ENCODE measurements around the gene VMO1.
A peak's percentile ranks its signal among the peaks of the same experiment; 100 is the strongest.

Gene VMO1

GRCh38 chr17:4766201-4766600, 20.0 kb downstream of the VMO1 start:
- H3K27ac ChIP-seq (ENCODE audit: insufficient read depth in 1 of 2, low read depth in 1 of 2, low read length in 2 of 2, poor library complexity in 1 of 2, severe bottlenecking in 2 of 2), result no peak overlapping the region
- CTCF ChIA-PET, result no interaction called here
- POLR2A ChIA-PET, result no interaction called here

GRCh38 chr17:4764595-4764994, 21.6 kb downstream of the VMO1 start:
- ChIA-PET POLR2A (no interaction called here), CTCF (interaction anchor here (0.6 to 1.5 kb wide), 5 partner anchors 8 to 168 kb away, joined by 3 to 4 read pairs (median 3); no protein-coding TSS in a partner anchor)

More at GRCh38 chr17:4766201-4766600, 20.0 kb downstream of the VMO1 start:
- no peaks in the 10 kb centered on the region for H3K9me3 ChIP-seq (ENCODE audit: control extremely low read depth in 1 of 5, control insufficient read depth in 4 of 5, insufficient read depth in 2 of 5, low read depth in 1 of 5, low read length in 4 of 5)
- H3K27me3 ChIP-seq (replicated peaks in 2 of 5; ENCODE audit: control insufficient read depth in 4 of 5, insufficient read depth in 5 of 5, low read length in 4 of 5), result peaks cover 0 to 2% (median 0%) of the 10 kb centered on the region in 5 experiments
- DNase-seq, result peak; percentile 35 to 78 (median 78)
- peaks cover 0 to 12% (median 8%) of the 10 kb centered on the region in 4 experiments for H3K4me1 ChIP-seq (ENCODE audit: control extremely low read depth in 1 of 4, control insufficient read depth in 4 of 4, insufficient read depth in 4 of 4, low read length in 3 of 4)
- H3K4me3 ChIP-seq (ENCODE audit: control insufficient read depth in 1 of 7, extremely low read depth in 1 of 7, insufficient read depth in 4 of 7, low read depth in 2 of 7, low read length in 6 of 7), result no peak overlapping the region
- WGBS (ENCODE audit: insufficient coverage), result 77% methylated on average over 2 of the region's 3 CpGs
- no peaks in the 10 kb centered on the region for H3K36me3 ChIP-seq (ENCODE audit: control insufficient read depth in 4 of 4, insufficient read depth in 4 of 4, low read length in 3 of 4)

GRCh38 chr17:4759776-4760236, 26.4 kb downstream of the VMO1 start:
- 92% methylated on average over 5 of the region's 10 CpGs for WGBS (ENCODE audit: insufficient coverage)
- ChIA-PET POLR2A (no interaction called here), CTCF (no interaction called here)
- Histone ChIP-seq H3K27me3 (replicated peaks in 2 of 5; ENCODE audit: control insufficient read depth in 4 of 5, insufficient read depth in 5 of 5, low read length in 4 of 5) (peaks cover 0 to 9% (median 0%) of the 10 kb centered on the region in 5 experiments), H3K4me1 (ENCODE audit: control extremely low read depth in 1 of 4, control insufficient read depth in 4 of 4, insufficient read depth in 4 of 4, low read length in 3 of 4) (peaks cover 0 to 7% (median 4%) of the 10 kb centered on the region in 4 experiments), H3K36me3 (ENCODE audit: control insufficient read depth in 4 of 4, insufficient read depth in 4 of 4, low read length in 3 of 4) (no peaks in the 10 kb centered on the region), H3K9me3 (ENCODE audit: control extremely low read depth in 1 of 5, control insufficient read depth in 4 of 5, insufficient read depth in 2 of 5, low read depth in 1 of 5, low read length in 4 of 5) (no peaks in the 10 kb centered on the region), H3K4me3 (ENCODE audit: control insufficient read depth in 1 of 7, extremely low read depth in 1 of 7, insufficient read depth in 4 of 7, low read depth in 2 of 7, low read length in 6 of 7) (no peak overlapping the region), H3K27ac (ENCODE audit: insufficient read depth in 1 of 2, low read depth in 1 of 2, low read length in 2 of 2, poor library complexity in 1 of 2, severe bottlenecking in 2 of 2) (no peak overlapping the region)
- no peak for DNase-seq

More at GRCh38 chr17:4764595-4764994, 21.6 kb downstream of the VMO1 start:
- Histone ChIP-seq H3K9me3 (ENCODE audit: control extremely low read depth in 1 of 5, control insufficient read depth in 4 of 5, insufficient read depth in 2 of 5, low read depth in 1 of 5, low read length in 4 of 5) (no peaks in the 10 kb centered on the region), H3K27me3 (replicated peaks in 2 of 5; ENCODE audit: control insufficient read depth in 4 of 5, insufficient read depth in 5 of 5, low read length in 4 of 5) (peaks cover 0 to 2% (median 0%) of the 10 kb centered on the region in 5 experiments), H3K4me3 (ENCODE audit: control insufficient read depth in 1 of 7, extremely low read depth in 1 of 7, insufficient read depth in 4 of 7, low read depth in 2 of 7, low read length in 6 of 7) (no peak overlapping the region), H3K36me3 (ENCODE audit: control insufficient read depth in 4 of 4, insufficient read depth in 4 of 4, low read length in 3 of 4) (no peaks in the 10 kb centered on the region), H3K4me1 (ENCODE audit: control extremely low read depth in 1 of 4, control insufficient read depth in 4 of 4, insufficient read depth in 4 of 4, low read length in 3 of 4) (peaks cover 0 to 12% (median 8%) of the 10 kb centered on the region in 4 experiments), H3K27ac (ENCODE audit: insufficient read depth in 1 of 2, low read depth in 1 of 2, low read length in 2 of 2, poor library complexity in 1 of 2, severe bottlenecking in 2 of 2) (no peak overlapping the region)
- WGBS (ENCODE audit: insufficient coverage), result no CpG with 5 or more reads among the region's 3 CpGs
- DNase-seq, result peak in 2 of 3 donors; percentile 40 to 44

- Histone ChIP-seq H3K27ac (ENCODE audit: insufficient read depth in 1 of 2, low read depth in 1 of 2, low read length in 2 of 2, poor library complexity in 1 of 2, severe bottlenecking in 2 of 2) (no peak overlapping the region), H3K4me3 (ENCODE audit: control insufficient read depth in 1 of 7, extremely low read depth in 1 of 7, insufficient read depth in 4 of 7, low read depth in 2 of 7, low read length in 6 of 7) (no peak overlapping the region), H3K36me3 (ENCODE audit: control insufficient read depth in 4 of 4, insufficient read depth in 4 of 4, low read length in 3 of 4) (no peaks in the 10 kb centered on the region), H3K27me3 (replicated peaks in 2 of 5; ENCODE audit: control insufficient read depth in 4 of 5, insufficient read depth in 5 of 5, low read length in 4 of 5) (peaks cover 0 to 12% (median 6%) of the 10 kb centered on the region in 5 experiments), H3K9me3 (ENCODE audit: control extremely low read depth in 1 of 5, control insufficient read depth in 4 of 5, insufficient read depth in 2 of 5, low read depth in 1 of 5, low read length in 4 of 5) (no peaks in the 10 kb centered on the region), H3K4me1 (ENCODE audit: control extremely low read depth in 1 of 4, control insufficient read depth in 4 of 4, insufficient read depth in 4 of 4, low read length in 3 of 4) (peaks cover 4 to 7% (median 5%) of the 10 kb centered on the region in 4 experiments)
- no peak for DNase-seq
- POLR2A ChIA-PET, result no interaction called here
- CTCF ChIA-PET, result no interaction called here
- no CpG with 5 or more reads among the region's 1 CpG for WGBS (ENCODE audit: insufficient coverage)
These were observed 32.8 kb downstream of the VMO1 start for GRCh38 chr17:4753392-4753791.

- POLR2A ChIA-PET, result no interaction called here
- WGBS (ENCODE audit: insufficient coverage), result 94% methylated on average over 3 of the region's 5 CpGs
- DNase-seq, result no peak
- Histone ChIP-seq H3K27me3 (replicated peaks in 2 of 5; ENCODE audit: control insufficient read depth in 4 of 5, insufficient read depth in 5 of 5, low read length in 4 of 5) (peaks cover 0 to 10% (median 6%) of the 10 kb centered on the region in 5 experiments), H3K4me3 (ENCODE audit: control insufficient read depth in 1 of 7, extremely low read depth in 1 of 7, insufficient read depth in 4 of 7, low read depth in 2 of 7, low read length in 6 of 7) (no peak overlapping the region), H3K36me3 (ENCODE audit: control insufficient read depth in 4 of 4, insufficient read depth in 4 of 4, low read length in 3 of 4) (no peaks in the 10 kb centered on the region), H3K9me3 (ENCODE audit: control extremely low read depth in 1 of 5, control insufficient read depth in 4 of 5, insufficient read depth in 2 of 5, low read depth in 1 of 5, low read length in 4 of 5) (no peaks in the 10 kb centered on the region), H3K4me1 (ENCODE audit: control extremely low read depth in 1 of 4, control insufficient read depth in 4 of 4, insufficient read depth in 4 of 4, low read length in 3 of 4) (peaks cover 5 to 18% (median 13%) of the 10 kb centered on the region in 4 experiments), H3K27ac (ENCODE audit: insufficient read depth in 1 of 2, low read depth in 1 of 2, low read length in 2 of 2, poor library complexity in 1 of 2, severe bottlenecking in 2 of 2) (no peak overlapping the region)
- CTCF ChIA-PET, result interaction anchor here (1.5 kb wide), 1 partner anchor 37 kb away, joined by 3 read pairs; the partner anchor contains the start of gene GLTPD2
These were observed 34.2 kb downstream of the VMO1 start for GRCh38 chr17:4751932-4752331.

GRCh38 chr17:4750606-4751005, 35.6 kb downstream of the VMO1 start:
- 75% methylated on average over 2 of the region's 3 CpGs for WGBS (ENCODE audit: insufficient coverage)
- H3K9me3 ChIP-seq (ENCODE audit: control extremely low read depth in 1 of 5, control insufficient read depth in 4 of 5, insufficient read depth in 2 of 5, low read depth in 1 of 5, low read length in 4 of 5), result no peaks in the 10 kb centered on the region
- CTCF ChIA-PET, result no interaction called here
- POLR2A ChIA-PET, result no interaction called here
- H3K27ac ChIP-seq (ENCODE audit: insufficient read depth in 1 of 2, low read depth in 1 of 2, low read length in 2 of 2, poor library complexity in 1 of 2, severe bottlenecking in 2 of 2), result no peak overlapping the region
- peaks cover 0 to 11% (median 6%) of the 10 kb centered on the region in 5 experiments for H3K27me3 ChIP-seq (replicated peaks in 2 of 5; ENCODE audit: control insufficient read depth in 4 of 5, insufficient read depth in 5 of 5, low read length in 4 of 5)
- peaks cover 5 to 18% (median 13%) of the 10 kb centered on the region in 4 experiments for H3K4me1 ChIP-seq (ENCODE audit: control extremely low read depth in 1 of 4, control insufficient read depth in 4 of 4, insufficient read depth in 4 of 4, low read length in 3 of 4)
- H3K36me3 ChIP-seq (ENCODE audit: control insufficient read depth in 4 of 4, insufficient read depth in 4 of 4, low read length in 3 of 4), result no peaks in the 10 kb centered on the region
- no peak overlapping the region for H3K4me3 ChIP-seq (ENCODE audit: control insufficient read depth in 1 of 7, extremely low read depth in 1 of 7, insufficient read depth in 4 of 7, low read depth in 2 of 7, low read length in 6 of 7)
- no peak for DNase-seq

GRCh38 chr17:4748686-4749085, 37.5 kb downstream of the VMO1 start:
- Histone ChIP-seq H3K27me3 (replicated peaks in 2 of 5; ENCODE audit: control insufficient read depth in 4 of 5, insufficient read depth in 5 of 5, low read length in 4 of 5) (peaks cover 0 to 20% (median 16%) of the 10 kb centered on the region in 5 experiments), H3K36me3 (ENCODE audit: control insufficient read depth in 4 of 4, insufficient read depth in 4 of 4, low read length in 3 of 4) (no peaks in the 10 kb centered on the region), H3K9me3 (ENCODE audit: control extremely low read depth in 1 of 5, control insufficient read depth in 4 of 5, insufficient read depth in 2 of 5, low read depth in 1 of 5, low read length in 4 of 5) (no peaks in the 10 kb centered on the region), H3K4me3 (ENCODE audit: control insufficient read depth in 1 of 7, extremely low read depth in 1 of 7, insufficient read depth in 4 of 7, low read depth in 2 of 7, low read length in 6 of 7) (peak overlapping the region in 1 of 7 experiments; percentile 30), H3K27ac (ENCODE audit: insufficient read depth in 1 of 2, low read depth in 1 of 2, low read length in 2 of 2, poor library complexity in 1 of 2, severe bottlenecking in 2 of 2) (no peak overlapping the region), H3K4me1 (ENCODE audit: control extremely low read depth in 1 of 4, control insufficient read depth in 4 of 4, insufficient read depth in 4 of 4, low read length in 3 of 4) (peaks cover 5 to 25% (median 20%) of the 10 kb centered on the region in 4 experiments)
- peak in 1 of 3 donors; percentile 19 for DNase-seq
- CTCF ChIA-PET, result interaction anchor here (0.6 to 2.6 kb wide), 5 partner anchors 24 to 140 kb away, joined by 3 to 9 read pairs (median 3); partner anchors contain the start of gene GLTPD2
- POLR2A ChIA-PET, result interaction anchor here (0.8 to 1.1 kb wide), 2 partner anchors 16 to 41 kb away, joined by 4 read pairs; no protein-coding TSS in a partner anchor
- WGBS (ENCODE audit: insufficient coverage), result 37% methylated on average over 2 of the region's 4 CpGs
